ENCODE results near the gene APBB2.

The APBB2 gene

DNA sequence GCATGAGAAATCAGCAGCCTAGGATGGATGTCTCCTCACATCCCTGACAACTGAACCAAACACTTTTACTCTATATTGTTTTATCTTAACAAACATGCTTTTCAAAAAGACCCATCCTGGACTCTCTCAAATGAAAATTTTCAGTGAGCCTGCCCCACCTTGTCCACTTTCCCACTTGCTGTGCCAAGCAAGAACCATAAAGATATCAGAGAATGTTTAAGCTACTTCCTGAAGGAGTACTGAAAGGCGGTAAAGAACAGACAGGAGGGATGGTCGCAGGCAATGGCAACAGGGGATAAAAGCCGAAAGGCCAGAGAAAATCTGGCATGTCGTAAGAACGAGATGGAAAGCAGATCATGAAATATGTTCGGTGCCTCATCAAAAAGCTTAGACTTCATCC lies 10.5 kb downstream of the APBB2 start:
- peaks cover 98% of the 10 kb centered on the region for H3K79me2 ChIP-seq (ENCODE audit: control insufficient read depth, low read length)
- H3K9me2 ChIP-seq (replicated peaks; ENCODE audit: control insufficient read depth, low read length) = no peaks in the 10 kb centered on the region
- H3K4me1 ChIP-seq (ENCODE audit: control insufficient read depth, low read length) = peaks cover 22% of the 10 kb centered on the region
- H3K4me3 ChIP-seq (ENCODE audit: low read length) = no peak overlapping the region
- no peaks in the 10 kb centered on the region for H3K36me3 ChIP-seq (ENCODE audit: control insufficient read depth, low read length)
- H4K20me1 ChIP-seq (ENCODE audit: control insufficient read depth, insufficient read depth, low read depth, low read length) = peaks cover 14% of the 10 kb centered on the region
- no peak overlapping the region for H3K27ac ChIP-seq (ENCODE audit: low read depth, low read length)
- H3K27me3 ChIP-seq (ENCODE audit: control insufficient read depth, low read length) = no peaks in the 10 kb centered on the region
- TF ChIP-seq CTCF (IDR thresholded peaks at IDR 0.05; ENCODE audit: low read depth, low read length, poor library complexity, severe bottlenecking) (no peak), EZH2phosphoT487 (IDR thresholded peaks at IDR 0.05; ENCODE audit: borderline replicate concordance, low read length) (no peak)
- no peaks in the 10 kb centered on the region for H3K9me3 ChIP-seq (ENCODE audit: control insufficient read depth, insufficient read depth, low read length)
- no peak overlapping the region for H3K4me2 ChIP-seq (ENCODE audit: low read length)
- H3F3A ChIP-seq (ENCODE audit: control insufficient read depth, insufficient read depth) = no peaks in the 10 kb centered on the region

- Histone ChIP-seq H3K9me2 (replicated peaks; ENCODE audit: control insufficient read depth, low read length) (no peaks in the 10 kb centered on the region), H3F3A (ENCODE audit: control insufficient read depth, insufficient read depth) (no peaks in the 10 kb centered on the region), H3K79me2 (ENCODE audit: control insufficient read depth, low read length) (peaks cover 99% of the 10 kb centered on the region), H3K4me2 (ENCODE audit: low read length) (no peak overlapping the region), H4K20me1 (ENCODE audit: control insufficient read depth, insufficient read depth, low read depth, low read length) (peaks cover 14% of the 10 kb centered on the region), H3K4me1 (ENCODE audit: control insufficient read depth, low read length) (peaks cover 31% of the 10 kb centered on the region), H3K27ac (ENCODE audit: low read depth, low read length) (no peak overlapping the region), H3K4me3 (ENCODE audit: low read length) (no peak overlapping the region), H3K9me3 (ENCODE audit: control insufficient read depth, insufficient read depth, low read length) (no peaks in the 10 kb centered on the region), H3K27me3 (ENCODE audit: control insufficient read depth, low read length) (no peaks in the 10 kb centered on the region), H3K36me3 (ENCODE audit: control insufficient read depth, low read length) (0 out of 2 replicates have a peak, but pooled peaks cover 3% of the 10 kb centered on the region)
- TF ChIP-seq CTCF (IDR thresholded peaks at IDR 0.05; ENCODE audit: low read depth, low read length, poor library complexity, severe bottlenecking) (no peak), EZH2phosphoT487 (IDR thresholded peaks at IDR 0.05; ENCODE audit: borderline replicate concordance, low read length) (no peak)
These were observed 11.3 kb downstream of the APBB2 start for GRCh38 chr4:41202820-41203568.

DNA sequence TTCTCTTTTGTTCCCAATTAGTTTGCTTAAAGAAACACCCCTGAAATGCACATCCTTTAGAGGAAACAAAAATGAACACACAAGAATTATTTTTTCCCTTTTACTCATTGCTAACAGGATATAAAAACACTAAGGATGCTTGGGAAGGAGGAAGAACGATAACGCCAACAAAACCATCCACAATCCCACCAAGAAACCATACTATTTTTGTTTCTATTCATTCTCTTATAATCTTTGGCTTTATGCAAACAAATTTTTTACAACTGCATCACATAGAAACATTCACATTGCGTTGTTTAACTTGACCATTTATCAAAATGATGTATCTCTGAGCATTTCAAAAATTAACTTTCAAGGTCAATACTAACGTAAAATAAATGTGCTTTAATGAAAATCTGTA lies 12.0 kb downstream of the APBB2 start:
- Histone ChIP-seq H3K36me3 (ENCODE audit: control insufficient read depth, low read length) (0 out of 2 replicates have a peak, but pooled peaks cover 3% of the 10 kb centered on the region), H3K27ac (ENCODE audit: low read depth, low read length) (no peak overlapping the region), H4K20me1 (ENCODE audit: control insufficient read depth, insufficient read depth, low read depth, low read length) (peaks cover 11% of the 10 kb centered on the region), H3K4me1 (ENCODE audit: control insufficient read depth, low read length) (peaks cover 32% of the 10 kb centered on the region), H3K4me3 (ENCODE audit: low read length) (no peak overlapping the region), H3K4me2 (ENCODE audit: low read length) (no peak overlapping the region), H3K79me2 (ENCODE audit: control insufficient read depth, low read length) (peaks cover 99% of the 10 kb centered on the region), H3K27me3 (ENCODE audit: control insufficient read depth, low read length) (no peaks in the 10 kb centered on the region), H3K9me3 (ENCODE audit: control insufficient read depth, insufficient read depth, low read length) (no peaks in the 10 kb centered on the region), H3K9me2 (replicated peaks; ENCODE audit: control insufficient read depth, low read length) (no peaks in the 10 kb centered on the region), H3F3A (ENCODE audit: control insufficient read depth, insufficient read depth) (no peaks in the 10 kb centered on the region)
- TF ChIP-seq EZH2phosphoT487 (IDR thresholded peaks at IDR 0.05; ENCODE audit: borderline replicate concordance, low read length) (no peak), CTCF (IDR thresholded peaks at IDR 0.05; ENCODE audit: low read depth, low read length, poor library complexity, severe bottlenecking) (no peak)

Measured in DOHH2 (cell line).